ENCODE results near the gene CBLB. TPM values are rescaled to one million over a fixed set of nuclear protein-coding genes. Genes with fewer than 3 reads are reported as not detected.

CBLB gene
- total and polyA plus RNA-seq, 2 experiments from 2014 or later, result 20.5 to 47.7 TPM

DNA sequence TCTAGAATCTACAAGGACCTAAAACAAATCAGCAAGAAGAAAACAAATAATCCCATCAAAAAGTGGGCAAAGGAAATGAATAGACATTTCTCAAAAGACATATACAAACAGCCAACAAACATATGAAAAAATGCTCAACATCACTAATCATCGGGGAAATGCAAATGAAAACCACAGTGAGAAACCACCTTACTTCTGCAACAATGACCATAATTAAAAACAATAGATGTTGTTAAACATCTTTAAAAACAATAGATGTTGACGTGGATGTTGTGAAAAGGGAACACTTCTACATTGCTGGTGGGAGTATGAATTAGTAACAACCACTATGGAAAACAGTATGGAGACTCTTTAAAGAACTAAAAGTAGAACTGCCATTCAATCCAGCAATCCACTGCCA, 96.2 kb downstream of the CBLB start:
- H3K4me3 Mint-ChIP-seq, result no peak overlapping the region
- Histone ChIP-seq H3K9me2 (ENCODE audit: insufficient read depth) (peaks cover 8% of the 10 kb centered on the region; the same call in 1 of the 2 replicates), H3K79me2 (replicated peaks; ENCODE audit: insufficient read depth) (peaks cover 43% of the 10 kb centered on the region), H3K27ac (ENCODE audit: low read depth) (no peak overlapping the region), H3K36me3 (ENCODE audit: insufficient read depth) (no peaks in the 10 kb centered on the region), H3F3A (replicated peaks; ENCODE audit: low read depth) (no peaks in the 10 kb centered on the region), H3K4me1 (ENCODE audit: insufficient read depth) (no peaks in the 10 kb centered on the region), H2AFZ (no peak overlapping the region), H3K27me3 (ENCODE audit: insufficient read depth) (no peaks in the 10 kb centered on the region), H3K4me3 (no peak overlapping the region), H4K20me1 (replicated peaks; ENCODE audit: insufficient read depth) (no peaks in the 10 kb centered on the region; the same call in 1 of the 2 replicates), H3K4me2 (no peak overlapping the region)
- no peak for DNase-seq (ENCODE audit: low spot score)
- no peaks in the 10 kb centered on the region for H3K9me3 Mint-ChIP-seq
- ATAC-seq, result no peak
- H3K27ac Mint-ChIP-seq, result no peak overlapping the region
- no peaks in the 10 kb centered on the region for H3K27me3 Mint-ChIP-seq (ENCODE audit: insufficient read depth, low read depth, poor library complexity)
- H3K36me3 Mint-ChIP-seq (ENCODE audit: low read depth), result no peaks in the 10 kb centered on the region; the same call in 2 of the 3 replicates
- H3K4me1 Mint-ChIP-seq, result peaks cover 6% of the 10 kb centered on the region; the same call in 2 of the 3 replicates
- TF ChIP-seq, protein P1, sequence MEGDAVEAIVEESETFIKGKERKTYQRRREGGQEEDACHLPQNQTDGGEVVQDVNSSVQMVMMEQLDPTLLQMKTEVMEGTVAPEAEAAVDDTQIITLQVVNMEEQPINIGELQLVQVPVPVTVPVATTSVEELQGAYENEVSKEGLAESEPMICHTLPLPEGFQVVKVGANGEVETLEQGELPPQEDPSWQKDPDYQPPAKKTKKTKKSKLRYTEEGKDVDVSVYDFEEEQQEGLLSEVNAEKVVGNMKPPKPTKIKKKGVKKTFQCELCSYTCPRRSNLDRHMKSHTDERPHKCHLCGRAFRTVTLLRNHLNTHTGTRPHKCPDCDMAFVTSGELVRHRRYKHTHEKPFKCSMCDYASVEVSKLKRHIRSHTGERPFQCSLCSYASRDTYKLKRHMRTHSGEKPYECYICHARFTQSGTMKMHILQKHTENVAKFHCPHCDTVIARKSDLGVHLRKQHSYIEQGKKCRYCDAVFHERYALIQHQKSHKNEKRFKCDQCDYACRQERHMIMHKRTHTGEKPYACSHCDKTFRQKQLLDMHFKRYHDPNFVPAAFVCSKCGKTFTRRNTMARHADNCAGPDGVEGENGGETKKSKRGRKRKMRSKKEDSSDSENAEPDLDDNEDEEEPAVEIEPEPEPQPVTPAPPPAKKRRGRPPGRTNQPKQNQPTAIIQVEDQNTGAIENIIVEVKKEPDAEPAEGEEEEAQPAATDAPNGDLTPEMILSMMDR (conservative IDR thresholded peaks at IDR 0.05; ENCODE audit: low read depth in 2 of 2), result no peak
- TF ChIP-seq, protein P2, sequence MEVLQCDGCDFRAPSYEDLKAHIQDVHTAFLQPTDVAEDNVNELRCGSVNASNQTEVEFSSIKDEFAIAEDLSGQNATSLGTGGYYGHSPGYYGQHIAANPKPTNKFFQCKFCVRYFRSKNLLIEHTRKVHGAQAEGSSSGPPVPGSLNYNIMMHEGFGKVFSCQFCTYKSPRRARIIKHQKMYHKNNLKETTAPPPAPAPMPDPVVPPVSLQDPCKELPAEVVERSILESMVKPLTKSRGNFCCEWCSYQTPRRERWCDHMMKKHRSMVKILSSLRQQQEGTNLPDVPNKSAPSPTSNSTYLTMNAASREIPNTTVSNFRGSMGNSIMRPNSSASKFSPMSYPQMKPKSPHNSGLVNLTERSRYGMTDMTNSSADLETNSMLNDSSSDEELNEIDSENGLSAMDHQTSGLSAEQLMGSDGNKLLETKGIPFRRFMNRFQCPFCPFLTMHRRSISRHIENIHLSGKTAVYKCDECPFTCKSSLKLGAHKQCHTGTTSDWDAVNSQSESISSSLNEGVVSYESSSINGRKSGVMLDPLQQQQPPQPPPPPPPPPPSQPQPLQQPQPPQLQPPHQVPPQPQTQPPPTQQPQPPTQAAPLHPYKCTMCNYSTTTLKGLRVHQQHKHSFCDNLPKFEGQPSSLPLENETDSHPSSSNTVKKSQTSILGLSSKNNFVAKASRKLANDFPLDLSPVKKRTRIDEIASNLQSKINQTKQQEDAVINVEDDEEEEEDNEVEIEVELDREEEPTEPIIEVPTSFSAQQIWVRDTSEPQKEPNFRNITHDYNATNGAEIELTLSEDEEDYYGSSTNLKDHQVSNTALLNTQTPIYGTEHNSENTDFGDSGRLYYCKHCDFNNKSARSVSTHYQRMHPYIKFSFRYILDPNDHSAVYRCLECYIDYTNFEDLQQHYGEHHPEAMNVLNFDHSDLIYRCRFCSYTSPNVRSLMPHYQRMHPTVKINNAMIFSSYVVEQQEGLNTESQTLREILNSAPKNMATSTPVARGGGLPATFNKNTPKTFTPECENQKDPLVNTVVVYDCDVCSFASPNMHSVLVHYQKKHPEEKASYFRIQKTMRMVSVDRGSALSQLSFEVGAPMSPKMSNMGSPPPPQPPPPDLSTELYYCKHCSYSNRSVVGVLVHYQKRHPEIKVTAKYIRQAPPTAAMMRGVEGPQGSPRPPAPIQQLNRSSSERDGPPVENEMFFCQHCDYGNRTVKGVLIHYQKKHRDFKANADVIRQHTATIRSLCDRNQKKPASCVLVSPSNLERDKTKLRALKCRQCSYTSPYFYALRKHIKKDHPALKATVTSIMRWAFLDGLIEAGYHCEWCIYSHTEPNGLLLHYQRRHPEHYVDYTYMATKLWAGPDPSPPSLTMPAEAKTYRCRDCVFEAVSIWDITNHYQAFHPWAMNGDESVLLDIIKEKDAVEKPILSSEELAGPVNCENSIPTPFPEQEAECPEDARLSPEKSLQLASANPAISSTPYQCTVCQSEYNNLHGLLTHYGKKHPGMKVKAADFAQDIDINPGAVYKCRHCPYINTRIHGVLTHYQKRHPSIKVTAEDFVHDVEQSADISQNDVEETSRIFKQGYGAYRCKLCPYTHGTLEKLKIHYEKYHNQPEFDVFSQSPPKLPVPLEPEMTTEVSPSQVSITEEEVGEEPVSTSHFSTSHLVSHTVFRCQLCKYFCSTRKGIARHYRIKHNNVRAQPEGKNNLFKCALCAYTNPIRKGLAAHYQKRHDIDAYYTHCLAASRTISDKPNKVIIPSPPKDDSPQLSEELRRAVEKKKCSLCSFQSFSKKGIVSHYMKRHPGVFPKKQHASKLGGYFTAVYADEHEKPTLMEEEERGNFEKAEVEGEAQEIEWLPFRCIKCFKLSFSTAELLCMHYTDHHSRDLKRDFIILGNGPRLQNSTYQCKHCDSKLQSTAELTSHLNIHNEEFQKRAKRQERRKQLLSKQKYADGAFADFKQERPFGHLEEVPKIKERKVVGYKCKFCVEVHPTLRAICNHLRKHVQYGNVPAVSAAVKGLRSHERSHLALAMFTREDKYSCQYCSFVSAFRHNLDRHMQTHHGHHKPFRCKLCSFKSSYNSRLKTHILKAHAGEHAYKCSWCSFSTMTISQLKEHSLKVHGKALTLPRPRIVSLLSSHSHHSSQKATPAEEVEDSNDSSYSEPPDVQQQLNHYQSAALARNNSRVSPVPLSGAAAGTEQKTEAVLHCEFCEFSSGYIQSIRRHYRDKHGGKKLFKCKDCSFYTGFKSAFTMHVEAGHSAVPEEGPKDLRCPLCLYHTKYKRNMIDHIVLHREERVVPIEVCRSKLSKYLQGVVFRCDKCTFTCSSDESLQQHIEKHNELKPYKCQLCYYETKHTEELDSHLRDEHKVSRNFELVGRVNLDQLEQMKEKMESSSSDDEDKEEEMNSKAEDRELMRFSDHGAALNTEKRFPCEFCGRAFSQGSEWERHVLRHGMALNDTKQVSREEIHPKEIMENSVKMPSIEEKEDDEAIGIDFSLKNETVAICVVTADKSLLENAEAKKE (CRISPR knock-in tag; IDR thresholded peaks at IDR 0.05), result no peak
- TF ChIP-seq STAT1 (IDR thresholded peaks at IDR 0.05; ENCODE audit: unreplicated experiment) (no peak), NANOG (IDR thresholded peaks at IDR 0.05; ENCODE audit: borderline replicate concordance) (no peak), EZH2 (IDR thresholded peaks at IDR 0.05; ENCODE audit: low read depth, unreplicated experiment) (no peak)

Measured in GM23338 (cell line).